SU-DHL-6 (cell line): ENCODE data around the gene GGT6.

Experiments used
- EZH2phosphoT487 ChIP-seq: fragments of 200-600 bp; sonication (generic), shearing (Covaris generic); conservative IDR thresholded peaks from 2 replicates; pipeline ENCODE4 v1.6.1; 2018; ENCODE audit warnings: mild to moderate bottlenecking, antibody characterized with exemption, low read length, moderate library complexity, mixed read lengths
- TF ChIP-seq, protein P1 (sequence below): fragments of 200-600 bp; sonication (generic); IDR thresholded peaks from one replicate; pipeline ENCODE4 v1.5.1; 2017; ENCODE audit warnings: antibody characterized with exemption, mild to moderate bottlenecking, low read length, moderate library complexity; ENCODE audit not compliant: insufficient read depth, poor library complexity, severe bottlenecking

DNA sequence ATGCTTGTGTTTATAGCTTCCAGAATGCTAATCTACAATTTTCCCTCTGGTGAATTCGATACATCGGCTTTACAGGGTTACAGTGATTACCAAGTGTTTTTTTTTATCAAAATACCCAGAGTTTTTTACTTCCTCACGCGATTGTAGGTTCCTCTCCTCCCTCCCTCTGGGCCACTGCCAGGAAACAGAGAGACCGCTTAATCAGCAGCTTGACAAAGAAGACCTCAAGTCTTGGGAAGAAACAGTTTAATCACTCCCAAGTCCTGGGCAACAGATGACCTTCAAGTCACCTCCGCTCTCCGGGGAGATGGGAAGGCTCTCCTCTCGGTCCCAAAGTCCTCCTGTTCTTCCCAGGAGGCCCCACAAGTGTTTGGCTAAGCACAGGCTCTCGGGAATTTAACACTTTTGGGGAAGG is 47.4 kb upstream of the GGT6 start:
- TF ChIP-seq, protein P1, sequence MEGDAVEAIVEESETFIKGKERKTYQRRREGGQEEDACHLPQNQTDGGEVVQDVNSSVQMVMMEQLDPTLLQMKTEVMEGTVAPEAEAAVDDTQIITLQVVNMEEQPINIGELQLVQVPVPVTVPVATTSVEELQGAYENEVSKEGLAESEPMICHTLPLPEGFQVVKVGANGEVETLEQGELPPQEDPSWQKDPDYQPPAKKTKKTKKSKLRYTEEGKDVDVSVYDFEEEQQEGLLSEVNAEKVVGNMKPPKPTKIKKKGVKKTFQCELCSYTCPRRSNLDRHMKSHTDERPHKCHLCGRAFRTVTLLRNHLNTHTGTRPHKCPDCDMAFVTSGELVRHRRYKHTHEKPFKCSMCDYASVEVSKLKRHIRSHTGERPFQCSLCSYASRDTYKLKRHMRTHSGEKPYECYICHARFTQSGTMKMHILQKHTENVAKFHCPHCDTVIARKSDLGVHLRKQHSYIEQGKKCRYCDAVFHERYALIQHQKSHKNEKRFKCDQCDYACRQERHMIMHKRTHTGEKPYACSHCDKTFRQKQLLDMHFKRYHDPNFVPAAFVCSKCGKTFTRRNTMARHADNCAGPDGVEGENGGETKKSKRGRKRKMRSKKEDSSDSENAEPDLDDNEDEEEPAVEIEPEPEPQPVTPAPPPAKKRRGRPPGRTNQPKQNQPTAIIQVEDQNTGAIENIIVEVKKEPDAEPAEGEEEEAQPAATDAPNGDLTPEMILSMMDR = no peak
- no peak for TF ChIP-seq EZH2phosphoT487
